Eye (tissue), 1 donor: ENCODE measurements around the gene DCPS.
"Not testable (repeated sequence)": the region's sequence is repeated elsewhere in the genome, so short reads cannot be mapped to it uniquely, and the experiment has no call there.

Experiments used
- DNase-seq: peaks from one replicate; pipeline ENCODE4 v3.0.0-alpha.2; 2015

Gene DCPS

DNA sequence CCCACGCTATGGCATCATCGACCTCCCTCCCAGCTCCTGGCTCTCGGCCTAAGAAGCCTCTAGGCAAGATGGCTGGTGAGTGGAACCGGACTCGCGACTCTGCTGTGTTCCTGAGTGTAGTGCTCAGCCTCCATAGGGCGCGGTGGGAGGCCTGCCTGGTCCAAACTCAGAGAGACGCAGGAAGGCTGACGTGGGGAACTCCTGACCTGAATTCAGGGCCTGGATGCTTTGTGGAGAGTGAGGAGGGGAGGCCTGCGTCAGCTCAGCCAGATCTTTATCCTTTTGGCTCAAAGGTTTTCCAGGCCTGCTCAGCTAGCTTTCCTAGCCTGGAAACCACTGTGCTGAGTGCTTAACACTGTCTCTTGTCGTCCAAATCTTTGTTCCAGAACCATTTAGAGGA is 13.0 kb upstream of the DCPS start:
- no peak for DNase-seq

DNA sequence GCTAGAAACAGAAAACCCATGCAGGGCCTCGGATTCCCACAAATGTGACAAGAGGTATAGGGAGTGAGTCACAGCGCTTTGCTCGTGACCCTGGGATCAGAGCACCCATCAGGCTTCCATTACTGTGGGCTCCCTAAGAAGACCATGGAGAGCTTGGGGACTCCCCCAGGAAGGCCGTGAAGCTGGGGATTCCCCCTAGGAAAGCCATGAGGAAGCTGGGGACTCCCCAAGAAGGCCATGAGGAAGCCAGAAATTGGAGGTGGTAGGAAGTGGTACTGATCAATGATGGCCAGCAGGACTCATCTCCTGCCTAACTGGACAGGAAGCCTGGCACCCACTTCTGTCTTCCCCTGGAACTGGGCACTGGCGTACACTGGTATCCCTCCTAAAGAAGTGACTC is 10.1 kb upstream of the DCPS start:
- no peak for DNase-seq

DNA sequence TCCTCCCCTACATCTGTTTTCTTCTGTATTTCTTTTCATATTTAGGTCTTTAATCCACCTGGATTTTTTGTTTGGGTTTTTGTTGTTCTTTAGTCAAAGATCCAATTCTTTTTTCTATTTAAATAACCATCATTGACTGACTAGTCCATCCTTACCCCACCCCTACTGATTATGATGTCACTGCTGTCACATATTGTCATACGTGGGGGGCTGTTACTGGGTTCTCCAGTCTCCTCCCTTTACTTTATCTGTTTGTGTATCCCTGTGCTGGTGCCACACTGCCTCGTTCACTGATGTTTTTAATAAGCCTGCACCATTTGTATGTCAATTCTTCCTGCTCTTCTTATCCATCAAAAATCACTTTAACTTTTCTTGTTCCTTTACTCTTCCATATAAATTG is 6.9 kb upstream of the DCPS start:
- DNase-seq = no peak

DNA sequence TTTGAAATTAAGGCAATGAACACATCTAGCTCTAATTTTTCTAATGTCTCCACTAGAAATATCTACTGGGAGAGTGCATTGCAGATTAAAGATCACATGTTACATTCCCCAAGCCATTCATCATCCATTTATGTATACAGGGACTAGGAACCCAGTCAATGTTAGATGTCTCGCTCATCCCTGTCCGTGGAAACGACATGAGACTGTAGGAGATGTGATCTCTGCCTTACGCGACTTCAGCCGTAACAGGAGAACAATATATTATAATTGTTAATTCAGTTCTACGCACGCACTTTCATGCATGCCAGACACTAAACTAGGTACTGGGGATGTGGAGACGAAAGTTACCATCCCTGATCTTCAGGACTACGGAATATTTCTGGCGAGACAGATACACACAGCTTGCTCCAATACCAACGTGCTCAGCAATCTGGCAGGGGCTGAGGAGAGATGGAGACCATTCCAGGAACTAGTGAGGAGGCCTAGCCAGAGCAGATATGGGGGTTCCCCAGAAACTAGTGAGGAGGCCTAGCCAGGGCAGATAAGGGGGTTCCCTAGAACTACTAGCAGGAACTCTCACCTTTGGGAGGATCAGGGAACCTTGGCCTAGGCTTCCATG is 706 bp downstream of the DCPS start:
- DNase-seq = no peak

DNA sequence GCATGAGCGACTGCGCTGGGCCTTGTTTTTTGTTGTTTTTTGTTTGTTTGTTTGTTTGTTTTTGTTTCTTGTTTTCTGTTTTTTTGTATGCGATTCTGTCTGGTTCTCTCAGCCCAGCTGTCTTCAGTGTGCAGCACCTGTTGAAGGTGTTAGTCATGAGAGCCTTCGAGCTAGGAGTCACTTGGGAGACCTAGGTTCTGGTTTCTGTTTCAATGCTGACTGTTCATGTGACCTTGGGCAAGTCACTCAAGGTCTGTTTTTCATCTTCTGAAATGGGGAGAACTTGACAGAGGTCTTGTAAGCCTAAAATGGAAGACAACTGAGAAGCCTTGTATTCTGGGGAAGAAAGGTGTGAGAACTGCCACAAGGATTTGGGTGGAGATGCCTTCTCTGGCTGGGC is 1.8 kb downstream of the DCPS start:
- DNase-seq = no peak

DNA sequence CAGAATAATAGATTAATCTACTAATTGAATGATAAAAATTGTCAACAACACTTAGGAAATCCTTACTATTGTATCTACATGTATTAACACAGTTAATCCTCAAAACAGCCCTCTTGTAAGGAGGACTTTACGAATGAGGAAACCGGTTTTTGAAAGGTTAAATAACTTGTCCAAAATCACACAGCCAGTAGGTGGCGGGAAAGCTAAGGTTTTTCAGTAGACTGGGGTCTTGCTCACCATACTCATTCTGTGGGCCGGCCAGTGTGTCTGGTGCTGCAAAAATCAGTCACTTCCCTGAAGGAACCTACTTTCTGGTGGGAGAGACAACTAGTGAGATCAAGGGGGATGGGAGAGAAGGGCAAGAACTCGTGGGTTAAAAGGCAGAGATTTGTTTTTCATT is 3.8 kb downstream of the DCPS start:
- peak; percentile 63 for DNase-seq

DNA sequence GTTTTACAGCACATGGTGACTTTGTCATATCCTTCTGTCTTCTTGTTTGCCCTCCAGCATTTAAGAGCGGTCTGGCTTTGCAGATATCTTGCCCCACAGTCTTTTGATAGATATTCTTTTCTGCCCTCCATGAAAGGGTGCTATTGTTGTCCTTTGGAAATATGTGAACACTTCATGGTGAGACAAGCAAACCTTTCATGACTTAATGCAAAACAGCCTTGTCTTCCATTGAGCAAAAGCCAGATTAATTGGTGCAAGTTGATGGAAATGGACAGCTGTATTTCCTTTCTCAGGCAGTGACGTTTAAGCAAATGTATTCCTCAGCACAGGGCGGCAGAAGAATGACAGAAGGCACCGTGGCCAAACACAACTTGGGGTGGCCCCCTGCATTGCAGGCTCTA is 4.4 kb downstream of the DCPS start:
- DNase-seq = peak; percentile 31

DNA sequence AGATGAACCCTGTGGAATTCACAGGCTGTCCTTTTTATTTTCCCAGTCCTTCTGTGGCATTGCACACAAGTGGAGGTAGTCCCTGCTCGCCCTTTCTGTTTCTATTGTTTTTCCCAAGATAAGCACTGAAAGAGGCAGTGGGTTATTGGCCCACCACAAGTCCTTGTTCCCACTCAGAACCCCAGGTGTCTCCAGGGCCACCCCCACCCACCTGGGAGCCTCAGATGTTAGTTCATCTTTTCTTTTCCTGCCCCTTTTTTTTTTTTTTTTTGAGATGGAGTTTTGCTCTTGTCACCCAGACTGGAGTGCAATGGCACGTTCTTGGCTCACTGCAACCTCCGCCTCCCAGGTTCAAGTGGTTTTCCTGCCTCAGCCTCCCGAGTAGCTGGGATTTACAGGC is 4.9 kb downstream of the DCPS start:
- not testable (repeated sequence) for DNase-seq

DNA sequence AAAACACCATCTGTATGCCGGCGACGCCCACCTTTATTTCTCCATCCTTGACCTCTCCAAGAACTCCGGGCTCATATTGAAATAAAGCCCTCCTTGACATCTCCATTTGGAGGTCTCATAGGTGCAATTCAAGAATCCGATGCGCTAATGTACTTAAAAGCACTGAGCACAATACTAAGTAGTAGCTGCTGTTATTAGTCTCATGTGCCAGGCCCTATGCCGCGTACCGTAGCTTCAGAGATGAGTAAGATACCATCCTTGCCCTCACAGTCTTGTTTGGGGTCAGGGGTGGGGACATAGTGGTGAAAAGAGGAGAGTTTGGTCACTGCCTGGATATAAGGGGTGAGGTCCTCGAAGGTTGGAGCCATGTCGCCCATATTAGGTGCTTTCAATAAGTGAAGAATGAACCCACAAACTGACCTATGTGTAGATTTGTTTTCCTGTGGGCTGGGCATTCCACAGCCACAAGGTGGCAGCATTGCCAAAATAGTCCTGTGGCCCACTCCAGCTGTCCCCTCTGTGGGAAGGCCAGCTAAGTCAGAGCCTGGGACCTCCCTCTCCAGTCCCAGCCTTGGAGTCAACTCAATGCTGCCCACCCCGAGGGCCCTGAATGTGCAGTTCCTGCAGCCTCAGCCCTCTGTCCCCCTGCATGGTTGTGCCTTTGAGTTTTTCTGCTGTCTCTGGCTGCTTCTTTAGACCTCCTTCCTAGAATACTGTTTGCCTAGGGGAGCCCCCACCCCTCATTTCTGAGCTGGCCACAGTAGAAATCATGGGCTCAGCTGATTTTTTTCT is 6.5 kb downstream of the DCPS start:
- peak; percentile 91 for DNase-seq

DNA sequence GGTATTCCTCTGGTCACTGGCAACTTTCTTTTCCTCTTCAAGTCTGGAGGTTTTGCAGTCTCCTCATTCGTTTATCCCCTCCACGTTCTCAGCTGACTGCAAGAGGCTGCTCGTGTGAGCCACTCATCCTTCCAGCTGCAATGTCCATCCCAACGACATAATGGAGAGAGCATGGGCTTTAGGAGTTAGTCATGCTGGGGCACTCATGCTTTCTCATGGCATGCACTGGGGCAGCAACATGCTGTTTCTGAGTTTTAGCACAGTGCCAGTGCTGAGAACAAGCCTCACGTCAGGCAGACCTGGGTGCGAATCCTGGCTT is 7.1 kb downstream of the DCPS start:
- DNase-seq = no peak

DNA sequence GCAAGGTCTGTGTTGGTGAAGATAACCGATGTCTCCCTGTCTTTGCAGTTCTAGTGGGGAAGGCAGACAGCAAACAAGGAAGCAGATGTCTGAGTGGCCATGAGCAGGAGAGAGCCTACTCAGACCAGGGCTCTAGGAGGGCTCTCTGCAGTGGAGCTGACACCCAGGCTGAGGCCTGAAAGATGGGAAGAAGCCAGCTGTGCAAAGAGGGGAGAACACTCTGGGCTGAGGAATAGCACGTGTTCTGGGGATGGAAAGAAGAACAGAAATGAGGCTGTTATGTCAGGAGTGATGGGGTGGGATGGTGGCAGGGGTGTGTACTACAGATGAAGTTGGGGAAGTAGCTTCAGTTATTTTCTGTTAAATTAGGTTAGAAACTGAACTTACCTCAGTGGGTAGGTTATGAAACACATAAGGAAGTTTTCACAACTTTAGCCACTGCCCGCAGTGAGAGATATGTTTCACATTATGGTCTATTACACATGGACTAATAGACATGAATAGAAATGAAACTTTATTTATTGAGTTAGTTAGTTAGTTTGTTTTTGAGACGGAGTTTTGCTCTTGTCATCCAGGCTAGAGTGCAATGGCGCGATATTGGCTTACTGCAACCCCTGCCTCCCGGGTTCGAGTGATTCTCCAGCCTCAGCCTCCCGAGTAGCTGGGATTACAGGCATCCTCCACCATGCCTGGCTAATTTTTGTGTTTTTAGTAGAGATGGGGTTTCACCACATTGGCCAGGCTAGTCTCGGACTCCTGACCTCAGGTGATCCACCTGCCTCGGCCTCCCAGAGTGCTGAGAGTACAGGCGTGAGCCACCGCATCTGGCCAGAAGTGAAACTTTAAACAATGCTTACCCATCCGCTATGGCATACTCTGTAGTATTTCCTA is 7.8 kb downstream of the DCPS start:
- DNase-seq = no peak

DNA sequence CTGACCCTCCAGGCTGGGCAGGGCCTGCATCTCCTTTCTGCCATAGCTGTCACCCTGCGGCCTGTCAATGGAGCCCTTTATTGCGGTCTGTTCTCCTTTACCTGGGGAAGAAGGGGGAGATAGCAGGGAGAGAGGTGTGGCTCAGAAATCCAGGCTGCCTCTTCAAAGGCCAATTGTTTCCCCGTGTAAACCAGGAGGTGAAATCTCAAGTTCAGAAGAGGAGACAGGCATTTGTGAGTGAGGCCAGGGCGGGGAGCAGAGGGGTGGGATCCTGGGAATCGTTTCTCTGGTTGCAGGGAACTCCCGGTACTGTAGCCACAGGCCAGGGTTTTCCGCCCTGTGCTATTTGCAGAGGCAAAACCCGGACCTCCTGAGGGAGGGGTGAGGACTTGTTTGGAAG is 9.1 kb downstream of the DCPS start:
- no peak for DNase-seq

DNA sequence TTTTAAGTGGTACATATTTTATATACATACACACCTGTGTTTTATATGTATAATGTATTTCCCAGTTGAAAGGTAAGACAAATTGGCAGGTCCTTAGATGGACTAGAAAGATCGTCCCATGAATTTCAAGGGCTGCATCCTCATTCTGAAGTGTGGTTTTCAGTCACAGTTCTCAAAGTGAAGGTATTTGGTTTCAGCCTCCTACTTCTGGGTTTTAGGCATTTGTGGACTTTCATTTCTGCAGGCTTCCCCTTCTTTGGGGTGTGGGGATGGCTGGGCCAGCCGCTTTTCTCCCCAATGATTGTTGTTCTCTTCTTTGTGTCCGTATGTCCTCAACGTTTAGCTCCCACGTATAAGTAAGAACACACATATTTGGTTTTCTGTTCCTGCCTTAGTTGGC is 10.0 kb downstream of the DCPS start:
- no peak for DNase-seq

DNA sequence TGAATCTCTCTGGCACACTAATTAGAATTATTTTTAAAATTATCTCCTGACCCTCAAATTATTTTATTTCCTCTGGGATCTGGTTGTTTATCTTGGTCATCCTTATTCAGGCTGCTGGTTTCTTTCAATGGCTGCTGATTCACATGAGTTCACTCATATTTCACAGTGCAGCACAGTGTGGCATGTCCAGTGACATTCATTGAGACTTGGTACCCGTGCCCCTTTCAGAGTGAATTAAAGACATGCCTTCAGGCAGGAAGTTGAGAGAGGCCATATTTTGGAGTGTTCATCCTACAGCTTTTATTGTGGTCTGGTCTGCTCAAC is 13.5 kb downstream of the DCPS start:
- no peak for DNase-seq

DNA sequence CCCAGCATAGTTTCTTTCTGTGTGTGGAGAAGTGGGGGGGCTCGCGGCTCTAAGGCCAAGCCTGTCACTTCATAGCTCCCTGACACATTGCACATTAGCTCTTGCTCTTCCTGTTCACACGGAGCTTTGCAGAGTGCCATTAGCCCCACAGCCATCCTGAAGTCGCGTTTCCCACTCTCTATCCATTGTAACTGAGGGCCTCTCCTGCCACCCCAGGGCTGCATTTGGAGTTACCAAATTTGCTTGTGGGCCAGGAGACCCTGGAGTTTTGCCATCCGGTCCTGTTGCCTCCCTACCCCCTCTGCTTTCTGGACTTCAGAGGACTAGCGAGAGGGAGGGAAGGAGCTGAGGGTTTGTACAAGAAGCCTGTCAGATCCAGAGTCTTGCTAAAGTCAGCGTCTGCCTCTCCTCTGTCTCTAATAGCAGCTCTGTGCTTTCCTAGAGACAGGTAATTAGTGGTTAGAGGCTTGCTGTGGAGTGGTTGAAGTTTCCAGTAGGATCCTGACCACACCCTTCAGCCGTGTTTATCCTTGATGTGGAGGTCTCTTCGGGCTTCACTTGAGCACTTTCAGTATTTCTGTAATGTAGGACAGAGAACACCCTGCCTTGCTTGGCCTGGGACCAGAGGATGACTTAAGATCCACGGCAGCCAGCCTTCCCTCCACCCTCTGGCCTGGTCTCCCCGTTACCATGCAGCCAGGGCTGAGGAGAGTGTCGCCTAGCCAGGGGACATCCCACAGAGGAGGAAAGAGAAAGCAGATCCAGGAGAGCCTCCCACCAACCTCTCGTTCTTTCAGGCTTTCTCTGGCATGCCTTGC is 14.1 kb downstream of the DCPS start:
- peak; percentile 78 for DNase-seq

DNA sequence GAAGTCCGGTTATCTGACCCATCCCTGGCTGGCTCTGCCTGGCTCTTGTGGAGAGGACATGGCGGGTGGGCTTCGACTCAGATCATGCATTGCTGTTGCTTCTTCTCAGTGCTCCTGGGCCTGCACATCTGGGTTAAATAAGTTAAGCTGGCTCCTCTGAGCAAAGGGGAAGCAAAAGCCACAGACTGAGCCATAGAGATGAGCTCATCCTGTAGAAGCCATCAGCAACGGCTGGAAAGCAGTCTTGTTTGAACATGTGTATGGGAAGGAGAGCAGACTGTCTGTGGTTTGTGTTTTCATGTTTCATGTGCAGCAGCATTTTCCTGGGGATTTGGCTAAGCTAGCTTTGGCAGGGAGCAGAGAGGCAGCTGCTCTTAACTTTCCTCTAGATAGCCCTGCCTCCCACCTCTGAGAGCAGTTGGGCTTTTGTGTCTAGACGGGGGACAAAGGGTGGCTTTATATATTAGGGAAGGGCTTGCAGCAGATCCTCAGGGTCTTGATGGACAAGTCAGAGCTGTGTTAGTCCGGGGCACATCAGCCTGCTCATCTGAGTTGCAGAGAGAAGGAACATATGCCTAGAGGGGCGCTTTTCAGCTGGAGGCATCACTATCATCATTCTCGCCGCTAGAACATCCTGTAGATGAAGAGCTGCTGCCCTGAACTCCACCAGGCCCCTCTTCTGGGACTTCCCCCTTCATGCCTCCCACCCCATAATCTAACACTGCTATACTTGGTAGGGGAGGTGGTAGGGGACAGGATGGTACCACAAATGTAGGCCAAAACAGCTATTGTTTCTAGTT is 14.9 kb downstream of the DCPS start:
- peak; percentile 89 for DNase-seq

DNA sequence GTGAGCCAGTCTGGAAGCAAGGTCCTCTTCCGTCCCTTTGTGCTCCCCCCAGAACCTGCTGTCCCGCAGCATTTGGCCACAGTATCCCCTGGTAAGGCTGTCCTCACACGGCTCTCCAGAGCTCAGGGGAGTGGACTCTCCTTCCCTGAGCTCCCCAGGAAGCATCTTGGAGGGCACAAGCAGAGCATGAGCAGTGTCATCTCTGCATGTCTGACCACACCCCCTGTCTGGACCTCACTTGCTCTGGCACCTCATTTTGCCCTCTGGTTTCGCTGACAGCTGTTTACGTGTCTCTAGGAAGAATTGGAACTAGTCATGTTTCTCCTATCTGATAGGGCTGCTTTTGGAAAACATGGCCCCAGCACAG is 15.5 kb downstream of the DCPS start:
- DNase-seq = no peak

DNA sequence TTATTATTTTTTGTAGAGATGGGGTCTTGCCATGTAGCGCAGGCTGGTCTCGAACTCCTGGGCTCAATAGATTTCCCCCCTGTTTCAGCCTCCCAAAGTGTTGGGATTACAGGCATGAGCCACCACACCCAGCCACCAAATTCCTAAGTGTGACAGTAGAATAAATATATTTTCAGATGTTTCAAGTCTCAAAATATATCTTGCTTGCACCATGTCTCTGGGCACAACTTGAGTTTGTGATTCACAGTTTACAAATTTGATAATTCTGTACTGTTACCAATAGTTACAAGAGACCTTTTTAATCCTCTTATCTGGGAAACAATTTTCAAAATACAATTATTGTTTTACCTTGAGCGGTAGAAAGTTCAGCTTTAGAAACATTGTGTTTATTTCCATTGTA is 19.1 kb downstream of the DCPS start:
- no peak for DNase-seq

DNA sequence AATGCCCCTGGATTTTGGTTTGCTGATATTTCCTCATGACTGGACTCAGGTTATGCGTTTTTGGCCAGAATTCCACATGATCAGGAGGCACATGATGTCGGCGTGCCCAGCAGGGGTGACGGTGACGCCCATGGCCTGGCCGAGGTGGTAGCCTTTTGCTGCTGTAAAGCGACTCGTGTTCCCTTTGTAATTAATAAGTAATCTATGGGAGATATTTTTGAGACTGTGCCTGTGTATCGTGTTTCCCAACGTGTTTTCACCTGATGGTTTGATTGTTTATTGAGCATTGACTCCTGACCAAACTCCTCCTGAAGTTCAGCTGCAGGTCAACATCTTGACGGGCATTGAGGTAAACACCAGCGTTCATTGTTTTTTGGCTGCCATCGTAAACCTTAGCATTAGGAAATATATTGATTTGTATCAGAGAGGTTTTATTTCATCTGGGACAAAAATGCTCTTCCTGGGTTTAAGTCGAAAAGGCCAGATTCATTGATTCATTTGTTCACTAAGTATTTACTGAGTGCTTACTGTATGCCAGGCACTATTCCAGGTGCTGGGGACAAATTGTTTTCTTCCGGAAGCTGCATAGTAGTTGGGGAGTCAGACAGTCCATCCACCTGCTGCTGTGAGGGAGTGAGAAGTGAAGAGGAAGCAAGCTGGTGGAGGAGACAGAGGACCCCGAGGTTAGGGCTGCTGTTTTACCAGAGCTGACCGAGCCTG is 23.6 kb downstream of the DCPS start:
- no peak for DNase-seq

DNA sequence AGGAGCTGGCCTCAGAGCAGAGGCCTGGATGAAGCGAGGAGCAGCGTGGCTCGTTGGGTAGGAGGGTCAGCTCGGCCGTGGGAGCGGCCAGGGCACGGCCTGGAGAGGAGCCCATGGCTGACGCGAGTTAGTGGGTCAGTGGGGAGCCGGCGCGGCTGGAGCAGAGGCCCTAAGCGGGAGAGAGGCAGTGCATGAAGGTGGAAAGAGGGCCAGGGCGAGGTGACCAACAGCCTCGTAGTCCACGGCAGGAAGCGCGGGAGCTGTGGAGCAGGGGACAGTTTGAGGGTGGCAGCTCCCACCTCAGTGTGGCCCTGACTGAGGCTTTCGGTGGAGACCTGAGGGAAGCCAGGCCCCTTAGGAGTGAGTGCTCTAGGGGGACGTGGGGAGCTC is 24.1 kb downstream of the DCPS start:
- no peak for DNase-seq

DNA sequence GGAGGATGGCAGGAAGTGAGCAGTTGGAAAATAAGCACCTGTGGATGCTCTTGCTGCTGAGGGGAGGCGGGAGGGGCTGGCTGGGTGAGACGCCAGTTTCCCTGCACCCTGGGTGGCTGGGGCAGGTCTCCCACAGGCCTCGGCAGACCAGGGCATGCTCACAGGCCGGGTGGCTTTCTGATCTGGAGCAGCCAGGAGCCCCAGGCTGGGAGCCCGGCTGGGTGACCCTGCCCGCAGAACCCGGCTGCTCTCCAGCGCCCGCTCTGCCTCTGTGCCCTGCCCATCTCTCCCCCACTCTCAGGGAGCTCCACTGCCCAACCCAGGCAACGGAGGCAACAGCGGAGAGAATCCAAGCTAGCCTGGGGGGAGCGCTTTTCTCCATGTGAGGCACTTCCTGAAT is 24.6 kb downstream of the DCPS start:
- DNase-seq = no peak
